HG02938 (cell line): ENCODE measurements around the gene SLC24A3.
"Not testable (repeated sequence)": the region's sequence is repeated elsewhere in the genome, so short reads cannot be mapped to it uniquely, and the experiment has no call there.

Source experiments
- ATAC-seq: cut with Tn5 transposase; IDR thresholded peaks from one replicate; pipeline ENCODE4 v1.9.1; 2021; ENCODE audit warnings: mild to moderate bottlenecking, moderate library complexity; ENCODE audit not compliant: unreplicated experiment

The SLC24A3 gene

GRCh38 chr20:19754201-19754600 is 541.8 kb downstream of the SLC24A3 start:
- ATAC-seq: not testable (repeated sequence)

DNA sequence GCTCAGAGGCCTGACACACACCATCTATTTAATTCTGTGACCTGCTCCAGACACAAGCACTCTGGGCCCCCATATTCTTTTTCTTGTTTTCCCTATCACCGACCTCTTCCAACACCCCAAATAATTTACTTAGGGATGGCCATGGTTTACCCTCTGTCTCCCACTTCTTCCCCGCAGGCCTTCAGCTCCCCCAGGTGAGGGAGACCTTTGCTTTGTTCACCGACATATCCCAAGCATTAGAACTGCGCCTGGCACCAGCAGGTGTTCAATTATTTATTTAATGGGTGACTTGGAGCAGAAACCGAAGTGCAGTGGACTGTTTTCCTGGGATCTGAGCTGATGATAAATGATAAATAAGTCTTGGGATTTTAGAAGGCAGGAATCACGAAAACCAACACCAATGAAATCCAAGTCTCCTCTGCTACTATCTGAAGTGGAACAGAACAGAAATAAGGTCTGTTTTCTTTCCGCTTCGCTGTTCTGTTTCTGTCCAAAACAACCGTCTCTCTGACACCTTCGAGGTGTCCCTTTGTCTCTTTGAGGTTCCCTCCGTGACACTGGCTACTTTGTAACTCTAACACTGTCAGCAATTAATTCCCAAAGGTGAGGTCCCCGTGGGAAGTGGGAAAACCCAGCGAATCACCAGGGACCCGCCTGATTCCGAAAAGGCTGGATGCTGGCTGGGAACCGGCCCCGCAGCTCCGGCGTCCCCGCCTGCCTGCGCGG is 544.5 kb downstream of the SLC24A3 start:
- no peak for ATAC-seq

DNA sequence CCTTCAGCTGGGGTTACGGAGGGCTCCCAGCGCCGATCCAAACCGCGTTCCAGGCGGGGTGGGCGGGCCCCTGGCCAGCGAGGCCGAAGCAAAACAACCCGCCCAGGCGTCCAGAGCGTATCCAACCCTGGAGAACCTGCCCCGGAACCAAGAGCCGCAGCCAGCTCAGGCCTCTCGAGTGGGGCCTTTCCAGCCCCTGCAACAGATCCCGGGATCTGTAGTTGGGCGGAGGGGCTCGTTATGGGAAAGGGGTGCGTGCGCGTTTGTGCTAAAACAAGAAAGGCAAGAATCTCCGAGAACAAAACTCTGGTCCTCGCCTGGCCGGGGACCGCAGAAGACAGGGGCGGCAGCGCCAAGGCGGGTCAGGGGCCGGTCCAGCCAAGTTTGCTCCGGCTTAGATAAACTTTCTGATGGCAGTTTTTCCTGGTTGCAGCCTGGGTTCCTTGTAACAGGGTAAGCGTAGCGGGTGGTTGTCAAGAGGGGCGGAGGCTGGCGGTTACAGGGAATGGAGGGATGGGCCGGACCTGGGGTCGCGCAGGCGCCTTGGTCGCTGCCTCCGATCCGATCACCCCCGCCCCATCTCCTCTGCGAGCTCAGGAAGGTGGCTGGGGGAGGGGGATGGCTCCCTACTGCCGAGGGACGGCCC is 545.2 kb downstream of the SLC24A3 start:
- no peak for ATAC-seq

DNA sequence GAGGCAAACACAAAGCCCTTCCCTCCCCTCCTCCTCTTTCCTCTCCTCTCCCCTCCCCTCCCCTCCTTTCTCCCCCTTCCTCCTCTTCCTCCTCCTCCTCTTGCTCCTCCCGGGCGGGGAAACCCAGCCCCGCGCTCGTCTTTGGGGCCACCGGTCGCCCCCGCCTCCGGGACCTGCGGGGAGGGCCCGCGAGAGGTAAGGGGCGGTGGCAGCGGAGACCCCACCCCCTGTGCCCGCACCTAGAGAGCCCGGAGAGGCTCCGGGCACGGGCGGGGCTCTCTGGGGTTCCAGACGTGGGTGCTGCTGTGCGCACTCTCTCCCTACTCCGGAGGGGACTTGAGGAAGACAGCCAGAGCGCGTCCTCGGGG is 545.7 kb downstream of the SLC24A3 start, which contains the start of gene RIN2:
TSS of gene RIN2 (plus strand) at position 126 of the 368 bp plus-strand sequence. CDS start 131,344 bp downstream, outside the sequence.
- ATAC-seq: no peak

DNA sequence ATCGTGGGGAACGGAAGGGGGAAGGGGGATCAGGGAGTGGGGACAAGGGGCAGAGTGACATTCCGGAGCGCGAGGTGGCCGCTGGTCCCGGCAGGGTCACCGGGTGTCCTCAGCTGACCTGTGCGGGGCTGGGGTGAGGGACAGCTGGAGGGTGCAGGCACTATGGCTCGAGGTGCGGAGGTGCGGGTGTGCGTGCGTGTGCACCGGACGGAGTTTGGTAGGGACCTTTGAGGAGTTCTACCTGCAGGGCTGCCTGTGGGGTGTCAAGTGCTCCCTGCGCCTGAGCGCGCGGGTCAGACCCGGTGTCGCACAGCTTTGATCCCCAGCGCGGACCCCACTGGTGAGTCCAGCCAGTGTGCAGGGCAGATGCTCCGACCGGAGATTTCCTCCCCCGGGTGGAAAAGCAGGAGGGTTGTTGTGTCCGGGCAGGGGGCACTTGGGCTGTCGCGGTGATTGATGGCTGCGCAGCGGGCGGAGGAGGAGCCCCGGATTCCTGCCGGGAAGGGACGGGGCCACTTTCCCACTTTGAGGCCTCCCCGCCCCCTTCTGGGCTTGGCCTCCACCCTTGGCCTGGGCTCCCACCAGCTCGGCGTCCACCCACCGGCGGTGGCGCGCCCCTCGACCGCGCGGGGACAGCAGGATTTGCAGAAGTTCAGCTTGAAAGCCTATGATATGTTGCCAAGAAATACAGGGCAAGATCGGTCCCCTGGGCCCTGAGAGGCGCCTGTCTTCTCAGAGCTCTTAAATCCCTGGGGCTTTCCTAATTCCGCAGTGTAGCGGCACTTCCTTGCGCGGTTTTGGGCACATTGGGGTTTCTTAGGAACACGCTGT is 546.3 kb downstream of the SLC24A3 start:
- ATAC-seq: no peak

- ATAC-seq: no peak
Measured at GRCh38 chr20:19760371-19760721, 547.9 kb downstream of the SLC24A3 start.

GRCh38 chr20:19761326-19761725 is 548.9 kb downstream of the SLC24A3 start:
- ATAC-seq: no peak

DNA sequence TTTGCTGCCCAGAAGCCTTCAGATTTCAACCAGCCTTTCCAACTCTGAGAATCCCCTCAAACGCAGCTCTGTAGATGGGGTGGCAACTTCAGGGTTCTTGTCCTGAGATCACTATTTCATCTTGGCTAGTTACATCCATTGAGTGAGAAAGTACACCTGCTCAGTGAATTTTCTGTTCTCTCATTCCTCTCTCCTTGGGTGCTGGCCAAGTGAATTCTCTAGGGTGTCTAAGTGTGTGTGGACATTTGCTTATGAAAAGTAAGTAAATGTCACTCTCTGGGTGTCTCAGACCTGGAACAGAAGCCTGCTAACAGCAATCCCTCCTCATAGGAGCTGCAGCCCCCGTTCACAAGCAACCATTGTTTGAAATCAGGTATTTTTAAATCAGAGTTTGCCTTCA is 549.4 kb downstream of the SLC24A3 start:
- ATAC-seq: no peak

GRCh38 chr20:19764207-19764606 is 551.8 kb downstream of the SLC24A3 start:
- ATAC-seq: no peak

DNA sequence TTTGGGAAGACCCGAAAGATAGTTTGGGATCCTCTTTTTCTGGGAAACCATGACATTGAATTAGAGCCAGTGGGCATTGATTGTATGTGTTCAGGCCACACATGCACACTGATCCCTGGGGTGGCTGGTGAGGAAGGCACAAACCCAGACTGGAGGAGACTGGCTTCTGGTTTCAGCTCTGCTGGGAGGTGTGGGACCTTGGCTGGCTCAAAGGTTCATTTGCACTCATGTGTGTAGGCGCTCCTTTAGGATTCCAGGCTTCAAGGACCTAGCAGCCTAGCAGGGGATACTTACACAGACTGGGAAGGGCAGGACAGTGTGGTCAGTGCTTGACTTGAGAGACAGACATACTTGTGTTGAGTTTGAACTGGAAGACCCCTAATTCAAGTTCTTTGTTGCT is 552.8 kb downstream of the SLC24A3 start:
- ATAC-seq: no peak

- ATAC-seq: no peak
Measured at GRCh38 chr20:19765913-19766312, 553.5 kb downstream of the SLC24A3 start.

DNA sequence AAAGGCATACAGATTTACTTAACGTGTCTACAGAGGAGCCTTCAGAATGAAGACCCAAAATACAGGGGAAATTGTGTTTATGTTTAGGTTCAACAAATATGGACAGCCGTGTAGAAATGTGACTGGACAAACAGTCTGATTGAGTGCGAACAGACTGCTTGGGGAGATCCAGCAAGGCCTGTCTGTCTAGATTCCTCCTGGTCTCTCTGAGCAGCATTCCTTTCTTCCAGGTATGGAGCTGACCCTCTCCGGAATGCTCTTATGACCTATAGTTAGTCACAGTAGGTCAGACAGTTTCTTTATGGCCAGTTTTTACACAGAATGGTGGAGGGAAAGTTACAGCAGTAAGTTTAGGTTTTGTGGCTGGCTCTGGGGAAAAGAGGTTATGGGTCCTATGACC is 554.6 kb downstream of the SLC24A3 start:
- ATAC-seq: no peak

GRCh38 chr20:19768325-19768842 is 555.9 kb downstream of the SLC24A3 start:
- no peak for ATAC-seq

DNA sequence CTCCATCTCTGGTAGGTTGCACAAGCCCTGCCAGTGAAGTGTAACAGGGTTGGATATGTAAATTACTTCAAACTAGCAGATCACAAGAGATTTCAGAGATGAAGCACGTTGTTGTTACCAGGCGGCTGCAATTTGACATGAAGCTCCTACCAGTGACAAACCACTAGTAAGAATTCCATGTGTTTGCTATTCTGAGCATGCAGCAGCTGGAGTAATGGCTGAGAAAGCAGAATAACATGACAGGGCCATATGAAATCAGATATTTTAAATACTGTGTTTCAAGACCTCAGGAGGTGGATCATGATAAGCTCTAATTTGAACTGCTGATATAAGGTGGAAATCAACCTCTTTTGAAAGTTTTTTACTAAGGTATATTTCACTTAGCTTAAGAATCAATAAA is 557.1 kb downstream of the SLC24A3 start:
- ATAC-seq: no peak

DNA sequence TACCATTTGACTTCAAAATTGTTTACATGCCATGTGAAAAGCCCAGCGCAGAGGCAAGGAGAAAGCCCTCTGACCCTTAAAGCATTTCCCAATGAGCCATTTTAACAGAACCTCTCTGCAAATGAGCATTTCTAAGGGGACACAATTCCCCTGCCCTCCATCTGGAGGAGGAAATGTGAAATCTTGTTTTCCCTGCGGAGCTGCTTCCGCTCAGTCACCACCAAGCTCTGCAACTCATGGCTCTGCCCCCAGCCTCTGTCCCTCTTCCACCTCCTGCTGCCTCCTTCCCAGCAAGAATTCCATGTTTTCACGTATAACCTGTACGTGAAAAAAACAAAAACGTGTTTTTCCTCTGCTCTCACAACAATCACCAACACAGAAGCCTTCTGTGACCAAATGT is 557.9 kb downstream of the SLC24A3 start:
- ATAC-seq: no peak

DNA sequence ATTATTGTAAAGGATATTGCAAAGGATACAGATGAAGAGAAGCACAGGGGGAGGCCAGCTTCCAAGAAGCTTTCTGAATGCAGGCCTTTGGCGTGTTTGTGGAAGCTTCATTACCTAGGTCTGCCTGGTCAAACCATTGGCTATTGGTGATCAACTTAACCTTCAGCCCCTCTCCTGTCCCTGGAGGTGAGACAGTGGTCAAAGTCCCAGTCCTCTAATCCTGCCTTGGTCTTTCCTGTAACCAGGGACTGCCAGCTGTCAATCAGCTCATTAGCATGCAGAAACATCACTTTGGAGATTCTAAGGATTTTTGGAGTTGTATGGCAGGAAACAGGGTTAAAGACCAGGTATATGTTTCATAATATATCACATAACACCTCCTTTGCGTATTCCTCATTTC is 558.6 kb downstream of the SLC24A3 start:
- no peak for ATAC-seq
